Measurements from ENCODE around the gene CCNE1.
"Not testable (repeated sequence)": the region's sequence is repeated elsewhere in the genome, so short reads cannot be mapped to it uniquely, and the experiment has no call there.

CCNE1 gene

GRCh38 chr19:29789007-29789406 is 22.8 kb upstream of the CCNE1 start:
- no peak for DNase-seq

DNA sequence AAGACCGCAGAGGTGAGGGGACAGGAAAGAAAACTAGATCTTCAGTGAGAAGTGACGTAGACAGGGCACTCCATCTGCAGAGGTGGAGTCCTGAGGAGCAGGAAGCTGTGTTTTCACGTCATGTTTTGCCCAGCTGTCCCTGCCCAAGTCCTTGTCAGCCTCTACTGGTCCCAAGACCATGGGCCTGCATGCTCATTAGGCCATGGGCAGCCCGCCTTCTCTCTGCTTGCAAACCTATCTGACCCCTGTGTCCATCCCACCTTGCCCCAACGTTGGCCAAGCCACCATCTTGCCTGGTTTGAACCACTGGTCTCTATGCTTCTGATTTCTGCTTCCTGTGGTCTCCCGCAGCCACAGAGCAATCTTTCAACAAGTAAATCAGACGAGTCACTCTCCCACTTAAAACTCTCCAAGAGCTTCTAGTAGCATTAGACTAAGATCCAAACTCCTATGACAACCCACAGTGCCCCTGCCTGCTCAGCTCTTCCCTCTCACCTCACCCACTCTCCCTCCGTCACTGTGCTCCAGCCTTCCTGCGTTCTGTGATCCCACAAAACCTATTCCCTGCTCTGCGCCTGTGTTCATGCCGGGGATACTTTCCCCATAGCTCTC is 18.6 kb upstream of the CCNE1 start:
- no peak for DNase-seq

- DNase-seq = not testable (repeated sequence)
Observed at GRCh38 chr19:29794490-29794889, 17.3 kb upstream of the CCNE1 start.

DNA sequence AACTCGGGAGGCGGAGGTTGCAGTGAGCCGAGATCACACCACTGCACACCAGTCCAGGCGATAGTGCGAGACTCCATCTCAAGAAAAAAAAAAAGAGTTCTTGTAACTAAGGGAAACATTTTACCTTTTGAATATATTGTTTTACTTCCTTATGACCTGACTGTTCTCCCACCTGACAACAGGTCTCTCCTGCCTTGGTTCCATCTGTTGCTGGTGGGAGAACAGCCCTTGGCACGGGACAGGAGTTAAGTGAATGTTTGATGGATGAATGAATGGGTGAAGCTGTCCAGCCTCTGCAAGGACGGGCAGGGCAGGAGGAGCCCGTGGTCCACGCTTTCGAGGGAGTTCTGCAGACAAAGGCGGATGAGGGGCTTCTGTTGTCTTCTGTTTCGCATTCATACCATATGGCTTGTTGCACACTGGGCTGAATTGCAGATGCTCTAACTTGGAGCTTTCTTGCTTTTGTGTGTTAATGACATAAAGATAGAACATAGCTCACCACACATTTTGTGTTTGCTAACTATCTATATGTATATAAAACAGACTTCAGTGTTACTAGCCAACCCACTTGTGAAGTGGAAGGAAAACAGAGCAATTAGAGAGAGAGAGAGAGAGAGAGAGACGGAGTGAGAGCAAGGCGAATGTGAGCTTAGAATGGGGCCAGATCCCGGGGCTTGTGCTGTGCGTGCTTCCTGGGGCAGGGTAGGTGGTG is 16.2 kb upstream of the CCNE1 start:
- no peak for DNase-seq

GRCh38 chr19:29796173-29796573 is 15.6 kb upstream of the CCNE1 start:
- no peak for DNase-seq

DNA sequence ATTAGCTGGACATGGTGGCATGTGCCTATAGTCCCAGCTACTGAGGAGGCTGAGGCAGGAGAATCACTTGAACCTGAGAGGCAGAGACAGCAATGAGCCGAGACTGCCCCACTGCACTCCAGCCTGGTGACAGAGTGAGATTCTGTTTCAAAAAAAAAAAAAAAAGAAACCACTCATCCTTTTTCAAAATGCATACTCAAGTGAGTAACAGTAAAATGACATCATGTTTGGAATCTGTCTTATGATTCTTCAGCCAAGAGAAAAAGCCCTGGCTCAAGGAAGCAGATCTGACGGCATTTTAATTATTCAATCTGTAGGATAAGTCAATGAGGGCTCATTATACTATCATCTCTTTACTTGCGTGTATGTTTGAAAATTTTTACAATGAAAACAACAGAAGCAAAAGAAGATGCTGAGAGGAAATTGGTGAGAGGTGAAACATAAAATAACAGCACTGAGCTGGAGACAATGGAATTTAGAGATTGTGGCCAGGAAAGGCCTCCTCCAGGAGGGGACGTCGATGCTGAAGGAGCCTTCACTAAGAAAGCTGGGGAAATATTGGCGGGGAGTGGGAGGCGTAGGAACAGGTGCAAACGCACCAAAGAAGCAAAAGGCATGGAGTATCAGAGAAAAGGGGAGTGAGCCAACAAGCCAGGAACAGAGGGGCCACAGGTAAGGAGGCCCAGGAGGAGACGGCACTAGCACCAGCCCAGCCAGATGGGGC is 12.9 kb upstream of the CCNE1 start:
- no peak for DNase-seq

- no peak for DNase-seq
Observed at GRCh38 chr19:29800100-29800825, 11.5 kb upstream of the CCNE1 start.

DNA sequence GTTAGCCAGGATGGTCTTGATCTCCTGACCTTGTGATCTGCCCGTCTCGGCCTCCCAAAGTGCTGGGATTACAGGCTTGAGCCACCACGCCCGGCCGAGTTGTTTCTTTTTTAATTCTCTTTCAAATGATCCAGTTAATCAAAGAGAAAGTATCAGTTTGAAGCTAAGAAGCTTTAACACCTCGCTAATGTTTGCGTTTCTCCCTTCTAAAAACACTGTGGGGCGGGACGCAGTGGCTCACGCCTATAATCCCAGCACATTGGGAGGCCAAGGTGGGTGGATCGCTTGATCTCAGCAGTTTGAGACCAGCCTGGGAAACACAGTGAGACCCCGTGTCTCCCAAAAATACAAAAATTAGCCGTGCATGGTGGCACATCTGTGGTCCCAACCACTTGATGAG is 7.8 kb upstream of the CCNE1 start:
- DNase-seq = not testable (repeated sequence)

- no peak for DNase-seq
Observed at GRCh38 chr19:29804493-29804892, 7.3 kb upstream of the CCNE1 start.

GRCh38 chr19:29805031-29805965 is 6.5 kb upstream of the CCNE1 start:
- no peak for DNase-seq

DNA sequence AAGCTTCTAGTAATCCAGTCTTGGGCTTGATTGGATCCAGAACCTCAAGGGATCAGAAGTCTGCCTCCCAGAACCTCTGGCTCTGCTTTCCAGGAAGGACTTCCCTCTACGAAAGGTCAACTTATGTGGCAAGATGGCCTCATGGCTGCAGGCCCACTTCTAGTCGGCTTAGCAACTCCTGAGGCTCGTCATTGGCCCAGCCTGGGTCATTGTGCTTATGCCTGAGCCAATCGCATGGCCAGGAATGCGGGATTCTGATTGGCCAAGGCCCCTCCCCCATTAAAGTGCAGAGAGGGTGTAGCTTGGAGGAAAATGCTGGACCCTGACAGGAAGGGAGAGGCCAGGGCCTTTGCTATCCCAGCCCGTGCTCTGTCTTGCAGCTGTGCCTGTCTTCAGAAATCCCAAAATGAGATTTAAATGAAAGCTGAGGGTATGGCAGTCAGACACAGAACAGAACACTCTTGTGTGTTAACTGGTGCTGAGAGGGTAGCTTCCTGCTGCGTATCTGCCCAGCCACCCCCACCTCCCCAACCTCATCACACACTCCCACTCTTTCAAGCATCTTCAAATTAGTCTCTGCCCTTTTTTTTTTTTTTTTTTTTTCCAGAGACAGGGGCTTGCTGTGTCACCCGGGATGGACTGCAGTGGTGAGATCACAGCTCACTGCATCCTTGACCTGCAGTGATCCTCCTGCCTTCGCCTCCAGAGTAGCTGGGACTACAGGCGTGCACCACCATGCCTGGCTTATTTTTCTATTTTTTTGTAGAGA is 5.5 kb upstream of the CCNE1 start:
- DNase-seq = no peak

DNA sequence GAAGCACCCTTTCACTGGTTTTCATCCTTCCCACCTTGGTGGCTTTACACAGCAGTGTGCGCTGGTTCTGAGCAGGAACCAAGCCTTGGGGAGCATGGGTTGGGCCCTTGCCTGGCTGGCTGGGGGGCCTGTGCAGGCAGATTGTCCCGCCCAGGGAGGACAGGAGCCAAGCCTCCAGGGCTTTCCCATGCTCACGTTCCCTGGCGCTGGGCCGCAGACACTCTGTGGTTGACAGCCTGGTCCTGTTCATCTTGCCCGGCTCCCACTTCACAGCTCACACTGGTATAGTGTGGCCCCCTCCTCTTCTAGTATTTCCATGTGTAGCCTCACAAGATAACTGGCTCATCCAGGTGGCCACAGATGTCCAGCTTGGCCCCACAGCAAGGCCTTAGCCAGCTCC is 4.6 kb upstream of the CCNE1 start:
- no peak for DNase-seq

DNA sequence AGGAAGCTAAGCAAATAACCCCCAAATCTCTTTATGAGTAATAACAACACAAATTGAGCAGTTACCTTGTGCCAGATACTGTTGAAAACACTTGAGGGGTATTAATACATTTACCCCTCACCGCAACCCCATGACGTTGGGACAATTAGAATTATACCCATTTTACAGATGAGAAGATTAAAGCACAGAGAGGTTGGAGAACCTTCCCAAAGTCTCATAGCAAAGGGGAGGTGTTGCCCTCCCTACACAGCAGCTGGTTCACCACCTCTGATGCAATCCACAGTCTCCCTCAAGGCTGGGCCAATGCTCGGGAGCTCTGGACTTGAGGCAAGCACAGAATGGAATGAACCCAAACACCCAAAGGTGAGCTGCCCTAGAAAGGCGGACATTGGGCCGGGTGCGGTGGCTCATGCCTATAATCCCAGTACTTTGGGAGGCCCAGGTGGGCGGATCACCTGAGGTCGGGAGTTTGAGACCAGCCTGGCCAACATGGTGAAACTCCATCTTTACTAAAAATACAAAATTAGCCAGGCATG is 3.9 kb upstream of the CCNE1 start:
- no peak for DNase-seq

DNA sequence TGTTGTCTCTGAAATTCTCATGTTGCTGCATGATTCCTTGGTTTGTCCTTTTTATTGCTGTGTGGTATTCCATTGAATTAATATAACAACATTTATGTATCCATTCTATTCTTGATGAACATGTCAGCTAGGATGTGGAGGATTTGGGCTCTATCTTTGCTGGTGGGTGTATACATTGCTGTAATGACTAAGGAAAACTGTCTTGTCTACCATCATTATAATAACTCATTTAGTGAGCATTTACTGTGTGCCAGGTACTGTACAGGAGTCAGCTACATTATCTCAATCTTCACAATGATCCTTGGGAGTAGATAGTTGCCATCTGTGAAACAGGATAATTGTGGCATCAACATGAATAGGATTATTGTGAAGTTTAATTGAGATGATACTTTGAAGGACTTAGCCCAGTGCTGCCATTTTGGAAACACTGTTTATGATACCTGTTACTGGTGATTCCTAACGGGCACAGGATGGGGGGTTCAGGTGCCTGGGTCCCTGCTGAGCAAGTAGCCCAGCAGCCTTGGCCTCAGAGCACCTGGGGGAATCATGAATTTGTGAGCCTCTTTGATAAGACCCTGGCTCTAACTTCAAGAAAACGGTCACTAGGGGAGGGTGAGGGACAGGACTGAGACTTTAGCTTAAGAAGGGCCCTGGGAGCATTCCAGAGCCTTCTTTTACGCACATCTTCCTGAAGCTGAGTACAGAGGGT is 1.8 kb upstream of the CCNE1 start:
- no peak for DNase-seq

- DNase-seq = no peak
Observed at GRCh38 chr19:29810504-29810871, 1.3 kb upstream of the CCNE1 start.

GRCh38 chr19:29812080-29812880 is 489 bp downstream of the CCNE1 start:
- no peak for DNase-seq

DNA sequence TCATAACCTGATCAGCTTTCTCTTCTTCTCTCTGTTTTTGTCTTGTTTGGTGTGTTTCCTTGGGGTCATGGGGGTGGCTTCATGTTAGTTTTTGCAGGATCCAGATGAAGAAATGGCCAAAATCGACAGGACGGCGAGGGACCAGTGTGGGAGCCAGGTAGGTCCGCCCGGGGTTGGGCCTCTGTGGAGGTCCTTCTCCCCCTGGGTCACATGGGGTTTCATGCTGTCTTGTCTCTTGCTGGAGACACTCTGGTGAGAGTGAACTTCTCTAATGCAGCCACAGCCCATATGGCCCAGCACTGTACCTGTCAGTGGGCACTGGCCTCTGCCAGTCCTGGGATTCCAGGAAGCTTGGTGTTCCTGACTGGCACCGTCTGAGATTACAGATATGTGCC is 1.1 kb downstream of the CCNE1 start:
- no peak for DNase-seq

- no peak for DNase-seq
Observed at GRCh38 chr19:29813642-29814041, 1.9 kb downstream of the CCNE1 start.

DNA sequence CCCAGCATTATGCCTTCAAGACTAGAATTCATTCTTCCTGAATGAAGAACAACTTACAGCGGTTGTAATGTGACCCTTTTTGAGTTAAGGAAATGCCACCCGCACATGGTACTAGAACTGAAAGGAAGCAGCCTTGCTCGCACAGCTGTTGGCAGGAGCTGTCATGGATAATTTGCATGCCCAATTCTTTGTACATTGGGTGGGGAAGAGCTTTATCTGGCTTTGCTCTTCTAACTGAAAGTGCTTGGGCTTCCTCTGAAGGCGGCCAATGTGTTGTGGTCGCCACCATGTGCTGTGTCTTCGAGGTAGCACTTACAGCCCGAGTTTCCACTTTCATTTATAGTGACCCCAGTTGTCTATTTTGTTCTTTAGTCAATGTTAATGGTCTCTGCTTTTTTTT is 3.4 kb downstream of the CCNE1 start:
- no peak for DNase-seq

GRCh38 chr19:29817316-29817715 is 5.5 kb downstream of the CCNE1 start:
- no peak for DNase-seq

Data from NCI-H510A treated with DMSO at 0.1 percent for 48 hours (cell line).